H1 (cell line): ENCODE measurements around the gene EBF3. TPM values are rescaled to one million over a fixed set of nuclear protein-coding genes. Genes with fewer than 3 reads are reported as not detected.

ENCODE experiments used
- CTCF ChIA-PET: fragments of 300-600 bp; sonication (Branson Sonifier 250); formaldehyde crosslinking; loops from one replicate; lab custom pipeline; 2021; ENCODE audit not compliant: partially characterized antibody; lab: Charles Lee
- POLR2A ChIA-PET: fragments of 300-600 bp; sonication (Branson Sonifier 250); formaldehyde crosslinking; loops from one replicate; lab custom pipeline; 2021; ENCODE audit warnings: inconsistent platforms; ENCODE audit not compliant: partially characterized antibody; lab: Charles Lee
- DNase-seq, 2 experiments: peaks; one replicate each; pipeline versions ENCODE4 v3.0.0 to v3.0.0-alpha.2; 2010 to 2022; ENCODE audit warnings: low spot score in 2 of 2, low read depth in 1 of 2, mixed read lengths in 1 of 2
- FAIRE-seq: peaks from 2 replicates; lab custom pipeline; 2011; peaks lifted over from hg19 to GRCh38; lab: Jason Lieb, UNC
- H2AFZ ChIP-seq: 2 replicates; pipeline ENCODE4 v1.8.1; 2012; ENCODE audit warnings: low read length, inconsistent platforms
- H2AK5ac ChIP-seq: 2 replicates; pipeline ENCODE4 v1.6.1; 2013; ENCODE audit warnings: low read depth, low read length
- H2BK120ac ChIP-seq: replicated peaks from 2 replicates; pipeline ENCODE3; 2013; ENCODE audit warnings: low read depth, low read length, inconsistent platforms
- H2BK12ac ChIP-seq: 2 replicates; pipeline ENCODE4 v1.6.1; 2013; ENCODE audit warnings: low read depth, low read length
- H2BK15ac ChIP-seq: 2 replicates; pipeline ENCODE4 v1.6.1; 2013; ENCODE audit warnings: low read length
- H2BK20ac ChIP-seq: 2 replicates; pipeline ENCODE4 v1.6.1; 2013; ENCODE audit warnings: low read length
- H2BK5ac ChIP-seq: 2 replicates; pipeline ENCODE4 v1.6.1; 2013; ENCODE audit warnings: low read depth, low read length
- H3K14ac ChIP-seq: 2 replicates; pipeline ENCODE4 v1.6.1; 2013; ENCODE audit warnings: inconsistent platforms; ENCODE audit not compliant: insufficient read length
- H3K18ac ChIP-seq: 2 replicates; pipeline ENCODE4 v1.6.1; 2013; ENCODE audit warnings: low read length; ENCODE audit errors: extremely low read depth
- H3K23ac ChIP-seq: 2 replicates; pipeline ENCODE4 v1.6.1; 2013; ENCODE audit warnings: inconsistent platforms; ENCODE audit not compliant: insufficient read length
- H3K23me2 ChIP-seq: 2 replicates; pipeline ENCODE4 v1.6.1; 2013; ENCODE audit warnings: low read depth, low read length
- H3K27ac ChIP-seq: 2 replicates; pipeline ENCODE4 v1.6.1; 2011; ENCODE audit warnings: low read depth, low read length, inconsistent platforms
- H3K27me3 ChIP-seq, 4 experiments: replicated peaks in 1 of 4; 1 replicate in 1 of 4; 2 replicates in 3 of 4; pipeline versions ENCODE4 v1.6.1 to v1.8.1; 2011 to 2013; ENCODE audit warnings: low read length in 3 of 4, mild to moderate bottlenecking in 3 of 4, inconsistent platforms in 2 of 4, mixed read lengths in 2 of 4, moderate library complexity in 1 of 4; ENCODE audit not compliant: control insufficient read depth in 3 of 4, insufficient read depth in 3 of 4; ENCODE audit errors: extremely low read depth in 1 of 4
- H3K36me3 ChIP-seq, 4 experiments: 2 replicates each; pipeline versions ENCODE4 v1.6.1 to v1.8.1; 2011 to 2013; ENCODE audit warnings: mild to moderate bottlenecking in 4 of 4, low read length in 3 of 4, moderate library complexity in 2 of 4, control low read depth in 1 of 4, inconsistent platforms in 1 of 4; ENCODE audit not compliant: insufficient read depth in 4 of 4, control insufficient read depth in 2 of 4
- H3K4ac ChIP-seq: replicated peaks from 2 replicates; pipeline ENCODE3; 2013; ENCODE audit warnings: low read length, low read depth, mixed read lengths, inconsistent platforms; ENCODE audit not compliant: insufficient read length
- H3K4me1 ChIP-seq, 4 experiments: replicated peaks in 1 of 4; 1 replicate in 1 of 4; 2 replicates in 3 of 4; pipeline versions ENCODE4 v1.6.1 to v1.8.1; 2011 to 2013; ENCODE audit warnings: low read length in 3 of 4, inconsistent platforms in 2 of 4, mixed read lengths in 1 of 4; ENCODE audit not compliant: insufficient read depth in 4 of 4, control insufficient read depth in 3 of 4
- H3K4me2 ChIP-seq, 2 experiments: 2 replicates each; pipeline versions ENCODE4 v1.6.1 to v1.8.1; 2011 to 2013; ENCODE audit warnings: low read depth in 2 of 2, low read length in 2 of 2, control low read depth in 1 of 2, inconsistent platforms in 1 of 2, mild to moderate bottlenecking in 1 of 2; ENCODE audit not compliant: insufficient read depth in 1 of 2
- H3K4me3 ChIP-seq, 4 experiments: fragments of 200-600, 300-600 bp in 1 of 4; sonication (generic), shearing (Covaris generic), sonication (Bioruptor Twin) in 1 of 4; 2 replicates each; pipeline versions ENCODE4 v1.5.1 to v1.8.1; 2011 to 2016; ENCODE audit warnings: low read length in 4 of 4, low read depth in 3 of 4, control low read depth in 2 of 4, inconsistent platforms in 2 of 4, mild to moderate bottlenecking in 2 of 4, mixed read lengths in 1 of 4, moderate library complexity in 1 of 4; ENCODE audit not compliant: insufficient read depth in 2 of 4; ENCODE audit errors: extremely low read depth in 1 of 4
- H3K56ac ChIP-seq: replicated peaks from 2 replicates; pipeline ENCODE3; 2013; ENCODE audit warnings: low read depth, mild to moderate bottlenecking, mixed read lengths, low read length, inconsistent platforms; ENCODE audit not compliant: insufficient read length
- H3K79me1 ChIP-seq: 2 replicates; pipeline ENCODE4 v1.6.1; 2013; ENCODE audit warnings: low read depth, low read length, control low read depth
- H3K79me2 ChIP-seq, 2 experiments: 2 replicates each; pipeline versions ENCODE4 v1.6.1 to v1.8.1; 2012 to 2013; ENCODE audit warnings: low read length in 2 of 2, mild to moderate bottlenecking in 2 of 2, inconsistent platforms in 1 of 2; ENCODE audit not compliant: insufficient read depth in 2 of 2, control insufficient read depth in 1 of 2
- H3K9ac ChIP-seq, 4 experiments: replicated peaks in 1 of 4; 1 replicate in 1 of 4; 2 replicates in 3 of 4; pipeline versions ENCODE4 v1.6.1 to v1.8.1; 2011 to 2013; ENCODE audit warnings: low read depth in 3 of 4, low read length in 3 of 4, control low read depth in 2 of 4, mild to moderate bottlenecking in 2 of 4, moderate library complexity in 2 of 4, inconsistent platforms in 1 of 4; ENCODE audit errors: extremely low read depth in 1 of 4
- H3K9me3 ChIP-seq, 2 experiments: 2 replicates each; pipeline versions ENCODE4 v1.6.1 to v1.8.1; 2012 to 2013; ENCODE audit warnings: mild to moderate bottlenecking in 2 of 2, moderate library complexity in 2 of 2, control low read depth in 1 of 2, inconsistent platforms in 1 of 2, low read depth in 1 of 2, low read length in 1 of 2, mixed read lengths in 1 of 2; ENCODE audit not compliant: insufficient read depth in 2 of 2
- H4K20me1 ChIP-seq, 2 experiments: replicated peaks in 1 of 2; 2 replicates each; pipeline versions ENCODE3 to v1.8.1; 2011 to 2013; ENCODE audit warnings: inconsistent platforms in 2 of 2, low read length in 2 of 2, mild to moderate bottlenecking in 1 of 2; ENCODE audit not compliant: insufficient read depth in 2 of 2, control insufficient read depth in 1 of 2
- H4K5ac ChIP-seq: 2 replicates; pipeline ENCODE4 v1.6.1; 2013; ENCODE audit warnings: low read length, low read depth, mixed read lengths, inconsistent platforms; ENCODE audit not compliant: insufficient read length
- H4K8ac ChIP-seq: 2 replicates; pipeline ENCODE4 v1.8.0; 2013; ENCODE audit warnings: mild to moderate bottlenecking, moderate library complexity, low read length, inconsistent platforms; ENCODE audit not compliant: insufficient read depth; ENCODE audit errors: extremely low read depth
- H4K91ac ChIP-seq: replicated peaks from 2 replicates; pipeline ENCODE3; 2013; ENCODE audit warnings: low read length, mixed read lengths, inconsistent platforms; ENCODE audit not compliant: insufficient read length
- ASH2L ChIP-seq: fragments of 200-600, 300-600 bp; sonication (generic); IDR thresholded peaks from one replicate; pipeline ENCODE4 v1.7.1; 2017; ENCODE audit warnings: low read length
- CHD1 ChIP-seq: IDR thresholded peaks from 2 replicates; pipeline ENCODE4 v1.6.1; 2012; ENCODE audit warnings: low read depth, low read length, improper control_type of control experiment
- EZH2 ChIP-seq: fragments of 200-600 bp; sonication (generic); IDR thresholded peaks from 2 replicates; pipeline ENCODE4 v1.7.1; 2012; ENCODE audit warnings: low read depth, mild to moderate bottlenecking, moderate library complexity, low read length, inconsistent platforms; ENCODE audit not compliant: severe bottlenecking
- HDAC6 ChIP-seq: IDR thresholded peaks from one replicate; pipeline ENCODE4 v1.7.1; 2012; ENCODE audit warnings: low read depth, mild to moderate bottlenecking, inconsistent platforms, low read length, moderate library complexity
- SRF ChIP-seq: IDR thresholded peaks from 2 replicates; pipeline ENCODE4 v1.6.1; 2011; ENCODE audit warnings: mild to moderate bottlenecking, low read depth, low read length, moderate library complexity
- WGBS, 2 experiments: shearing (Covaris generic) in 1 of 2; methylation state at CpG; one replicate each; pipeline versions ENCODE4 v1.1.6 to v1.1.7; 2013 to 2015; ENCODE audit warnings: low lambda C conversion rate in 2 of 2, mixed read lengths in 2 of 2, inconsistent platforms in 1 of 2, low coverage in 1 of 2, missing lambda C conversion rate in 1 of 2; ENCODE audit not compliant: insufficient replicate concordance in 2 of 2, insufficient coverage in 1 of 2, insufficient read length in 1 of 2; ENCODE audit errors: extremely low coverage in 1 of 2, missing lambda C conversion rate in 1 of 2; 5-methylcytosine and 5-hydroxymethylcytosine counted together
- polyA plus RNA-seq, 7 experiments: library from polyadenylated mRNA; depleted of rRNA in 3 of 7; stranded (reverse) in 5 of 7; unstranded in 2 of 7; fragments of >200 nt in 5 of 7; fragments of 200-250 nt in 2 of 7; gene quantifications; 1 replicate in 5 of 7; 2 replicates in 1 of 7; 4 replicates in 1 of 7; pipeline versions ENCODE4 v1.2.1 to v1.2.3, GENCODE V29; 2011 to 2013; ENCODE audit warnings: missing spikeins in 2 of 7, mixed read lengths in 2 of 7
- total RNA-seq: library from RNA; stranded (reverse); fragmentation: NEBNext Ultra II Directional; extraction: Animal tissue kit (Norgen Biotek cat#: 25700); gene quantifications from 2 replicates; pipeline ENCODE4 v1.2.1, GENCODE V29; 2021

The EBF3 gene
- total and polyA plus RNA-seq, 2 of the 8 experiments (the other 6 are each of a cell fraction or from before 2014, with no cell fraction given) = 0.08 to 0.26 TPM

DNA sequence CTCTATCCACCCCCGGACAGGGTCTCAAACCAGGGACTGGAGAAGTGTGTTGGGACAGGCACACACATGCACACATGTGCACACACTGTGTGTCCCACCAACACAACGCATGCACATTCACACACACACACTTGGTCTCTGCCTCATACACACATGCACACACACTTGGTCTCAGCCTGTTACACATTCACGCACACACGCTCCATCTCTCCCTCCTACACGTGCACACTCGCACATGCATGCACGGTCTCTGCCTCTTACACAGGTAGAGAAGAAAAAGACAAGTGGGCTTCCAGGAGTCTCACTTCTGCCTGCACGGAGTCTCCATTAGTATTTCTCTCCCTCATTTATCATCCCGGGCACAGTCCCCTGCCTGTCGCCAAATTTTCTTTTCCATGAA is 171.2 kb downstream of the EBF3 start:
- Histone ChIP-seq H3K4me1 (no peaks in the 10 kb centered on the region; a peak in 1 of 7 replicates), H3K9me3 (no peaks in the 10 kb centered on the region), H3K23me2 (peaks cover 2% of the 10 kb centered on the region; the same call in 1 of the 2 replicates), H2BK15ac (0 out of 2 replicates have a peak overlapping the region, but pooled peaks have one; percentile 40), H4K91ac (no peak overlapping the region), H3K4me2 (no peak overlapping the region), H3K56ac (no peak overlapping the region), H3K27ac (no peak overlapping the region), H4K5ac (no peak overlapping the region), H2BK20ac (peak overlapping the region; percentile 66; the same call in 1 of the 2 replicates), H4K20me1 (peaks cover 0 to 1% of the 10 kb centered on the region in 2 experiments), H2AFZ (no peak overlapping the region; the same call in 1 of the 2 replicates), H3K27me3 (no peaks in the 10 kb centered on the region), H2BK12ac (peak overlapping the region; percentile 12; the same call in 1 of the 2 replicates), H3K4ac (no peak overlapping the region), H2AK5ac (no peak overlapping the region), H3K36me3 (no peaks in the 10 kb centered on the region), H2BK5ac (no peak overlapping the region), H3K79me1 (no peaks in the 10 kb centered on the region), H3K23ac (no peak overlapping the region), H3K79me2 (no peaks in the 10 kb centered on the region), H4K8ac (no peak overlapping the region), H3K14ac (no peak overlapping the region), H3K9ac (peak overlapping the region in 1 of 4 experiments; percentile 32; a peak in 1 of 7 replicates), H2BK120ac (no peak overlapping the region), H3K18ac (no peak overlapping the region), H3K4me3 (no peak overlapping the region)
- WGBS, 2 experiments = 91% methylated on average over 10 of the region's 10 CpGs; no CpG with 5 or more reads in 1 of the 2 experiments
- DNase-seq = no peak
- ChIA-PET POLR2A (no interaction called here), CTCF (interaction anchor here (1.2 kb wide), 1 partner anchor 9 kb away, joined by 3 read pairs; no protein-coding TSS in a partner anchor)
- TF ChIP-seq CHD1 (no peak), EZH2 (no peak), SRF (no peak), ASH2L (no peak), HDAC6 (no peak)
- no peak for FAIRE-seq
